NCI-H748 treated with DMSO at 0.1 percent for 48 hours (cell line): Measurements from ENCODE around the gene UBE2J2.
"Not testable (repeated sequence)": the region's sequence is repeated elsewhere in the genome, so short reads cannot be mapped to it uniquely, and the experiment has no call there.

Source experiments
- DNase-seq: peaks from one replicate; lab custom pipeline; 2025; lab: John Stamatoyannopoulos, UW

The UBE2J2 gene

DNA sequence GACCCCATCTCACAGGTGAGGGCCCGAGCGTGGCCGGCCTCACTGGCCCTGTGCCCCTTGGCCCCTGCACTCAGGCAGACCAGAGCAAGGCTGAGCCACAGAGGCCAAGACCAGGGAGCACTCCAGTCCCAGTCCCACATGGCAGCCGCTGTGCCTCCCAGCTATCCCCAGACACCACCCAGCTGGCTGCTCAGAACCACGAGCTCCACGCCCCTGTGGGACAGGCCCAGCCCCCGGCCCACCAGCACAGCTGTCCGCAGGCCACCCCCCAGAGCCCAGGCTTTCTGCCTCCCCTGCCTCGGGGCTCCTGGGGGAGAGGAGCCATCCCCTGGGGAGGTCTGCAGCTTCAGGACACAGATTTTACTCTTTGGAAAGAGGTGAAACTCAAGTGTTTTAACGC, 18.0 kb downstream of the UBE2J2 start:
- DNase-seq: no peak

GRCh38 chr1:1255078-1255477, 18.6 kb downstream of the UBE2J2 start:
- no peak for DNase-seq

DNA sequence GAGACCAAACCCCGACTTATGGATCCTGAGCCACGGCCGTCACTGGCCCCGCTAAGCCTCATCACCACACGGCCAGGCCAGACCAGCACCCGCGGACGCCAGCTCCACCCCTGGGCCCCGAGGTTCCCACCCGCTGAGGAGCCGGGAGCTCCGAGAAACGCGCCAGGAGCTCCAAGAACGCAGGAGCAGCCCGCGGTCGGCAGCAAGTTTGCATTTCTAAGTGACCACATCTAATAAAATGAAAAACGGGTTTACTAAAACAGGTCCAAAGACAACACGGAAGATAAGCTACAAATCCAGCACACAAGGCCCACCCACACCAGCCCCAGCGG, 19.0 kb downstream of the UBE2J2 start:
- no peak for DNase-seq

GRCh38 chr1:1253972-1254666, 19.5 kb downstream of the UBE2J2 start:
- no peak for DNase-seq

- no peak for DNase-seq
Observed at GRCh38 chr1:1253314-1253713, 20.3 kb downstream of the UBE2J2 start.

DNA sequence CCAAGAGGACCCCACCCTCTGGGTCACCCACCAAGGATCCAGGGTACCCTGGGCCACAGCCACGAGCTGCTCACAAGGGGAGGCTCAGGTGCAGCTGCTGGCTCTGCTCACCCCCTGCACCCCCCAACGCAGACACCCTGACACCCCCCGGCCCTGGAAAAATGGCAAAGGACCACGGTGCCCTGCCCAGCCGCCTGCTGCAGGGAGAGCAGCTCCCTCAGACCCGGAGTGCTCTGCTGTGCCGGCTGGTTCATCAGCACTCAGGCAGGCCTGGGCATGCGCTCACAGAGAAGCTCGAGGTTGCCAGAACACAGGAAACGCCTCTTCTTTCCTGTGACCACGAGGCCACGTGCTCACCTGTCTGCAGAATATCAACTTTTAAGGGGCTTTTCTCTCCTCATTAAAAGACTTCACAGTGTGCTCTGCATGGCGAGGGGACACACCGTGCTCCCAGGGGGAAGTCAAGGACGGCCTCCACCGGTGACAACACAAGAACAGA, 22.8 kb downstream of the UBE2J2 start:
- no peak for DNase-seq

DNA sequence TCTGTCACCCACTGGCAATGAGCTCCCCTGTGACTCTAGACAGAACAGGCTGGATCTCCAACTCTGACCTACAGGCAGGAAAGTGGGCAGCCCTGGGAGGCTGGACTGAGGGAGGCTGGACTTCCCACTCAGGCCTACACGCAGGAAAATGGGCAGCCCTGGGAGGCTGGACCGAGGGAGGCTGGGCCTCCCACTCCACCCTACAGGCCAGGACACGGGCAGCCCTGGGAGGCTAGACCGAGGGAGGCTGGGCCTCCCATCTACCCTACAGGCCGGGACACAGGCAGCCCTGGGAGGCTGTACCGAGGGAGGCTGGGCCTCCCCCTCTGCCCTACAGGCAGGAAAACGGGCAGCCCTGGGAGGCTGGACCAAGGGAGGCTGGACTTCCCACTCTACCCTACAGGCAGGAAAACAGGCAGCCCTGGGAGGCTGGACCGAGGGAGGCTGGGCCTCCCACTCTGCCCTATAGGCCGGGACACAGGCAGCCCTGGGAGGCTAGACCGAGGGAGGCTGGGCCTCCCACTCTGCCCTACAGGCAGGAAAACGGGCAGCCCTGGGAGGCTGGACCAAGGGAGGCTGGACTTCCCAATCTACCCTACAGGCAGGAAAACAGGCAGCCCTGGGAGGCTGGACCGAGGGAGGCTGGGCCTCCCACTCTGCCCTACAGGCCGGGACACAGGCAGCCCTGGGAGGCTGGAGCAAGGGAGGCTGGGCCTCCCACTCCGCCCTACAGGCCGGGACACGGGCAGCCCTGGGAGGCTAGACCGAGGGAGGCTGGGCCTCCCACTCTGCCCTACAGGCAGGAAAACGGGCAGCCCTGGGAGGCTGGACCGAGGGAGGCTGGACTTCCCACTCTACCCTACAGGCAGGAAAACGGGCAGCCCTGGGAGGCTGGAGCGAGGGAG, 25.4 kb downstream of the UBE2J2 start:
- not testable (repeated sequence) for DNase-seq

GRCh38 chr1:1247341-1247913, 26.2 kb downstream of the UBE2J2 start:
- DNase-seq: no peak

DNA sequence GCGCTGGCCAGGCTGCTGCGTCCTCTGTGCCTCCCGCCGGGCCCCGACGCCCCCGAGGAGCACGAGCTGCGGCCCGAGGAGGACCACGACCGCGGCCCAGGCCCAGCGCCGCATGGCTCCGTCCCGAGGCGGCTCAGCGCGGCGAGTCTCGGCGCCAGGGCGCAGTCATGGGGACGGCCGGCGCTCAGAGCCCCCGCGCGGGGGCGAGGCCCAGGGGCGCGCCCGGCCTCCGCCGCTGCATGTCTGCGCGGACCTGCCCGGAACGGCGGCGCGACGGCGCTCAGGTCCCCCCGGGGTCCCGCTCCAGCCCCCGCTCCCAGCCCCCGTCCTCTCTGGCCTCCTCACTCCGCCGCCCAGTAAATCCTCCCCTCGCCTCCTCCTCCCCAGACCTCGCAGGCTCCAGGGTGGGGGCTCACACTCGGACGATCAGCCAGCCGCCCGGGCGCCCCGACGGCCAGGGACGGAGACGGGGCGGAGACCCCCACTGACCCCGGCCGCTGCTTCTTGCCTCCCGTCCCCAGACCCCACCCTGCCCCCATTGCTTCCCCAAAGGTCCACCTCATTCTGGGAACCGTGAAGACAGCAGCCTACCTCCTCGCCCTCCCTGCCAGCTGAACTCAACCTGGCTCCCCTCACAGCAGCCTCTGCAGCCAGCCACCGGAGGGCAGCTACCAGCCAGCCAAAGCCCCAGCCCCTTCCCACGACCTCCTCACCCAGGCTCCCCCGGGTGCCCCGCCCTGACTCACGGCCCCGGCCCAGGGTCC, 26.9 kb downstream of the UBE2J2 start, which contains the start of gene C1QTNF12:
Gene C1QTNF12 (minus strand): TSS at position 146 of the 764 bp plus-strand sequence. CDS start 32 bp downstream, at position 114.
- DNase-seq: no peak

- DNase-seq: no peak
Observed at GRCh38 chr1:1245817-1246576, 27.7 kb downstream of the UBE2J2 start.

- DNase-seq: no peak
Observed at GRCh38 chr1:1245178-1245816, 28.4 kb downstream of the UBE2J2 start.

DNA sequence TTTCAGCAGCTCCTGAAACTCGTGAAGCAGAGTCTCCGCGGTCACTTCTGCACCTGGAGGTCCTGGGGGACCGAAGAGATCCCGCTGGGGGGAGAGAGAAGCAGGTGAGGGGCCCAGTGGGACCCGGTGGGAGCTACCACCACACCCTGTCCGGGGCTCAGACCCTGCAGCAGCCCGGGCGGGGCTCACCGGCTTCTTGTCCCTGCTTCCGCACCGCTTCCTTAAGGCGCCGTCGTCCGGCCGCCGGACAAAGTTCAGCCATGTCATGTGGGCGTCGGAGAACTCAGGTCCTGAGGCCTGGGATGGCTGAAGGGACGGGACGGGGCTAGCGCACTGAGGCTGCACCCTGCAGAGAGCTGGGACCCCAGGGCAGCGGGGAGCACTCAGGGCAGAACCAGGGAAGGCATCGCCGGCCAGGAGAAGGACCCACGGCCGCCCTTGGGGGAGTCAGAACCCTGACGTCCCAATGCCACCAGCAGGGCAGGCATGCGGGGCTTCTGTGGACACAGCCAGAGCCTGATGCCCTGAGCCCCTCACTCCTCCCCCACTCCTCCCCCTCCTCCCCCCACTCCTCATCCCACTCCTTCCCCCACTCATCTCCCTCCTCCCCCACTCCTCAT, 29.4 kb downstream of the UBE2J2 start:
- DNase-seq: no peak

DNA sequence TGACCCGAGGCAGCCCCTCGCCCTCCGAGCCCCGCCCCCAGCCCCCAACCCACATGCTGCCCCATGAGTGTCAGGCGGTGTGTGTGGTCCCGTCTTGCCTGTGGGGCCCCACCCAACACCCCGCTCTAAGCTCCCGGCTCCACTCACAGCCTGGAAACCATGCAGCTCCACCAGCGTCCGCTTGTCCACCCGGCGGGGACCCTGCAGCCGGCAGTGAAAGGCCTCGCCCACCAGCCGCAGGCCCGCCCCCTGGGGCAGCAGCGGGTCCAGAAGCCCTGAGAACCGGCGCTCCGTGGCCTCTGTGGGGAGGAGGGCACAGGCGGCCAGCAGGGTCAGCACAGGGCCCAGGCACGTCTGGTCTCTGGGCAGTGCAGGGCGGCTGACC, 29.9 kb downstream of the UBE2J2 start:
- DNase-seq: no peak

- DNase-seq: no peak
Observed at GRCh38 chr1:1243266-1243660, 30.4 kb downstream of the UBE2J2 start.

- DNase-seq: no peak
Observed at GRCh38 chr1:1242461-1243265, 31.0 kb downstream of the UBE2J2 start.

DNA sequence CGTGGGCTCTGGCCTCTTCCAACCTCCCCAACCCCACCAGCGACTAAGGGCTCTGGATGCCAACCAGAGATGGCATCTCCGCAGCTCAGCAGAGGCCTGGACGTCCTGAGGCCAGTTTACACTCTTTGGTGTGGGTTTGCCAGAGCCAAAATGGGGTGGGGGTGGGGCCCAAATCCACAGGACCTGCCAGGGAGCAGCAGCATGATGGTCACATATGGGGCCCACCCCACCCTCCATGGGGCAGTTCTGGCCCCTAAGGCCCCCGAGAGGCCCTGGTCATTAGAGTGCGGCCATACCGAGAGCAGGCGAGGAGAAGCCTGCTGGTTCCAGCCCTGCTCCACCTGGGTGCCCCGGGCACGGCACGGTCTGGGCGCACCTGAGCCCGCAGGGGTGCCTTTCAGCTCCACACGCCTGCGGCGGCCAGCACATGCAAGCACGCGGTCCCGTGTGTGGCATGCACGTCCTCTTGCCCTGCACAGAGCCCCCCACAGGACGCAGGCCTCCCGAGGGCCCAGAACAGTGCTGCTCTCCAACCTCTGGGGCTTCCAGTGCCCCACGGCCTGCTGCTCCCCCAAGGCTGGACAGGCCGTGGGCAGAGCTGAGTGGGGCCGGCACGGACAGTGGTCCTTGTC, 31.9 kb downstream of the UBE2J2 start:
- no peak for DNase-seq

DNA sequence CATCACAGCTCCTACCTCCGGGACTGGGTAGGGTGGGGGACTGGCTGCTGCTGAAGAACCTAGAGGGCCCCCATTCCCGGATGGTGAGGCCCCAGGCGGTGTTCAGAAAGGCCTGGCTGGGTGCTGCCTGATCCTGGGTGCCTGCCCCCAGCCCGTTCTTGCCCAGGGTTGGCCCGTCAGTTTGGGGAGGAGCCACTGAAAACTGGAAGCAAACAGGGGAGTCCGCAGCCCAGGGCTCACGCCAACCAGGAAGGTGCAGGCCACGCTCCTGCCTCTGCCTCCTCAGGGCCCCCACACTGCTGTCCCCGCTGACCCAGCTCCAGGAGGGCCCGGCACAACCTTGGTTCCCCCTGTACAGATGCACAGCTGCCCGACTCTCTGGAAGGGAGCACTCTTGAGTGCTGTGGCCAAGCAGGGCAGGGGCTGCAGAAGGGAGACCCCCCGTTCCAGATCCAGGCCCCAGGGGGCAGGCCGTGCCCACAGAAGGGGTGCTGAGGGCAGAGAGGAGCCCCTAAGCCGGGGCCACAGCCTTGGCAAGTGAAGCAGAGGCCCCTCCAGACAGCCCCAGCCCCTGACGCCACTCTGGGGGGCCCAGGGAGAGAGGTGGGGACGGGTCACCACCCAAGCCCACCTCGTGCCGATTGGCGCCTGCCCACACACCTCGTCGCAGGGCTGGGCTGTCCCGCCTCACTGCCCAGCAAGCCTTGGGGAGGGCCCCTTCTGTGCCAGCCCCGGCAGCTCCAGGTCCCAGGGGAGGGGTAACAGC, 32.6 kb downstream of the UBE2J2 start:
- no peak for DNase-seq

GRCh38 chr1:1240348-1240732, 33.3 kb downstream of the UBE2J2 start:
- no peak for DNase-seq
